HCT116 (cell line): ENCODE data around the gene CFAP161.

Experiments
- POLR2A ChIP-seq: IDR thresholded peaks from 2 replicates; pipeline ENCODE4 v1.7.0; 2011; ENCODE audit warnings: borderline replicate concordance; ENCODE audit not compliant: insufficient read depth, insufficient read length; ENCODE audit errors: extremely low read depth
- POLR2AphosphoS5 ChIP-seq: IDR thresholded peaks from 2 replicates; pipeline ENCODE4 v1.6.1; 2011; ENCODE audit warnings: mild to moderate bottlenecking, low read depth, low read length, moderate library complexity
- SIN3A ChIP-seq: IDR thresholded peaks from 2 replicates; pipeline ENCODE4 v1.6.1; 2012; ENCODE audit warnings: low read depth
- SP1 ChIP-seq: IDR thresholded peaks from 2 replicates; pipeline ENCODE4 v1.6.1; 2012; ENCODE audit warnings: low read depth
- SRF ChIP-seq: IDR thresholded peaks from 2 replicates; pipeline ENCODE4 v1.6.1; 2012; ENCODE audit warnings: low read depth
- ZFX ChIP-seq: fragments of 450-650 bp; IDR thresholded peaks from 2 replicates; pipeline ENCODE4 v1.6.1; 2017
- ZNF274 ChIP-seq: fragments of 200-500 bp; sonication (Bioruptor generic); IDR thresholded peaks from 2 replicates; pipeline ENCODE4 v1.6.1; 2014; ENCODE audit warnings: mild to moderate bottlenecking, low read depth, low read length, inconsistent platforms
- TF ChIP-seq, protein P1 (sequence below): IDR thresholded peaks from 2 replicates; pipeline ENCODE4 v1.6.1; 2012; ENCODE audit warnings: low read depth
- TF ChIP-seq, protein P2 (sequence below), 3 experiments: fragments of 200-600 bp in 1 of 3; sonication (generic) in 1 of 3; IDR thresholded peaks in 2 of 3; conservative IDR thresholded peaks in 1 of 3; 2 replicates each; pipeline ENCODE4 v1.5.1; 2012 to 2017; ENCODE audit warnings: low read depth in 2 of 3, low read length in 2 of 3, antibody characterized with exemption in 1 of 3, borderline replicate concordance in 1 of 3, control low read depth in 1 of 3, mild to moderate bottlenecking in 1 of 3, mixed read lengths in 1 of 3, mixed run types in 1 of 3, moderate library complexity in 1 of 3; ENCODE audit not compliant: insufficient read depth in 1 of 3
- TF ChIP-seq, protein P3 (sequence below): IDR thresholded peaks from 2 replicates; pipeline ENCODE4 v1.6.1; 2012

DNA sequence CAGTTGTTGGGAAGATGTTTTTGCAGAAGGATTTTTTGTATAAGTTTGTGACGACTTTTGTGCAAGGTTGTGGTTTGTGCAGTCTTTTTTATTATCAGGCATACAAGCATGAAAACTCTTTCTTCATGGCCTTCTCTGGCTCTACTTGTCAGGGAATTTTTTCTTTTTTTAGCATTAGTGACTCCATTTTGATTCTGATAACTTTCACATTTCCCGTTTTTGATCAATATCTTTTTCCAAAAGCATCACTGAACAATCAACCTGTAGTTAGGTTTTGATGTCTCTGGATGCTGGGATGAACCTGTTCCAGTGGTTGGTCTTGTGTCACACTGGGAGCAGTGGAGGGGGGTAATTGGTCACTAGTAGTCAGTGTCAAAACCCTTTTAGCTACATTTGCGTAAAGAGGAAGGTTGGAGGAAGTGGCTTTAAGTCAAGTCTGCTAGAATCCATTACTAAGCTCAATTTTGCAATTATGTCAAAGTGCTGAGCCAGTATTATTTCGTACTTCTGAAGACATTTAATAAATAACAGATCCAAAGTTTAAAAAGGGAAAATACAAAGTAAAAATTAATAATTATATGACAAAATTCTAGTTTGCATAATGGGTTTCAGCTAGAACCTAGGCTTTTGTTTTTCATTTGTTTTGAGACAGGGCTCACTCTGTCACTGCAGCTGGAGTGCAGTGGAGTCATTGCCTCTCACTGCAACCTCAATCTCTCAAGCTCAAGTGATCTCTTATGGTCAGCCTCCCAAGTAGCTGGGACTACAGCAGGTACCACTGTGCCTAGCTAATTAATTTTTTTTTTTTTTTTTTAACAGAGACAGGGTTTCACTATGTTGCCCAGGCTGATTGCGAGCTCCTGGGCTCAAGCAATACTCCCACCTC lies 18.8 kb upstream of the CFAP161 start:
- TF ChIP-seq, protein P1, sequence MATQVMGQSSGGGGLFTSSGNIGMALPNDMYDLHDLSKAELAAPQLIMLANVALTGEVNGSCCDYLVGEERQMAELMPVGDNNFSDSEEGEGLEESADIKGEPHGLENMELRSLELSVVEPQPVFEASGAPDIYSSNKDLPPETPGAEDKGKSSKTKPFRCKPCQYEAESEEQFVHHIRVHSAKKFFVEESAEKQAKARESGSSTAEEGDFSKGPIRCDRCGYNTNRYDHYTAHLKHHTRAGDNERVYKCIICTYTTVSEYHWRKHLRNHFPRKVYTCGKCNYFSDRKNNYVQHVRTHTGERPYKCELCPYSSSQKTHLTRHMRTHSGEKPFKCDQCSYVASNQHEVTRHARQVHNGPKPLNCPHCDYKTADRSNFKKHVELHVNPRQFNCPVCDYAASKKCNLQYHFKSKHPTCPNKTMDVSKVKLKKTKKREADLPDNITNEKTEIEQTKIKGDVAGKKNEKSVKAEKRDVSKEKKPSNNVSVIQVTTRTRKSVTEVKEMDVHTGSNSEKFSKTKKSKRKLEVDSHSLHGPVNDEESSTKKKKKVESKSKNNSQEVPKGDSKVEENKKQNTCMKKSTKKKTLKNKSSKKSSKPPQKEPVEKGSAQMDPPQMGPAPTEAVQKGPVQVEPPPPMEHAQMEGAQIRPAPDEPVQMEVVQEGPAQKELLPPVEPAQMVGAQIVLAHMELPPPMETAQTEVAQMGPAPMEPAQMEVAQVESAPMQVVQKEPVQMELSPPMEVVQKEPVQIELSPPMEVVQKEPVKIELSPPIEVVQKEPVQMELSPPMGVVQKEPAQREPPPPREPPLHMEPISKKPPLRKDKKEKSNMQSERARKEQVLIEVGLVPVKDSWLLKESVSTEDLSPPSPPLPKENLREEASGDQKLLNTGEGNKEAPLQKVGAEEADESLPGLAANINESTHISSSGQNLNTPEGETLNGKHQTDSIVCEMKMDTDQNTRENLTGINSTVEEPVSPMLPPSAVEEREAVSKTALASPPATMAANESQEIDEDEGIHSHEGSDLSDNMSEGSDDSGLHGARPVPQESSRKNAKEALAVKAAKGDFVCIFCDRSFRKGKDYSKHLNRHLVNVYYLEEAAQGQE: no peak
- TF ChIP-seq POLR2A: no peak
- no peak for TF ChIP-seq SIN3A
- TF ChIP-seq, protein P2, sequence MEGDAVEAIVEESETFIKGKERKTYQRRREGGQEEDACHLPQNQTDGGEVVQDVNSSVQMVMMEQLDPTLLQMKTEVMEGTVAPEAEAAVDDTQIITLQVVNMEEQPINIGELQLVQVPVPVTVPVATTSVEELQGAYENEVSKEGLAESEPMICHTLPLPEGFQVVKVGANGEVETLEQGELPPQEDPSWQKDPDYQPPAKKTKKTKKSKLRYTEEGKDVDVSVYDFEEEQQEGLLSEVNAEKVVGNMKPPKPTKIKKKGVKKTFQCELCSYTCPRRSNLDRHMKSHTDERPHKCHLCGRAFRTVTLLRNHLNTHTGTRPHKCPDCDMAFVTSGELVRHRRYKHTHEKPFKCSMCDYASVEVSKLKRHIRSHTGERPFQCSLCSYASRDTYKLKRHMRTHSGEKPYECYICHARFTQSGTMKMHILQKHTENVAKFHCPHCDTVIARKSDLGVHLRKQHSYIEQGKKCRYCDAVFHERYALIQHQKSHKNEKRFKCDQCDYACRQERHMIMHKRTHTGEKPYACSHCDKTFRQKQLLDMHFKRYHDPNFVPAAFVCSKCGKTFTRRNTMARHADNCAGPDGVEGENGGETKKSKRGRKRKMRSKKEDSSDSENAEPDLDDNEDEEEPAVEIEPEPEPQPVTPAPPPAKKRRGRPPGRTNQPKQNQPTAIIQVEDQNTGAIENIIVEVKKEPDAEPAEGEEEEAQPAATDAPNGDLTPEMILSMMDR (IDR thresholded peaks at IDR 0.05 in 2 of 3, conservative IDR thresholded peaks at IDR 0.05 in 1 of 3; ENCODE audit: borderline replicate concordance in 1 of 3, insufficient read depth in 1 of 3, low read depth in 2 of 3, low read length in 2 of 3): no peak
- no peak for TF ChIP-seq POLR2AphosphoS5
- no peak for TF ChIP-seq SRF
- TF ChIP-seq, protein P3, sequence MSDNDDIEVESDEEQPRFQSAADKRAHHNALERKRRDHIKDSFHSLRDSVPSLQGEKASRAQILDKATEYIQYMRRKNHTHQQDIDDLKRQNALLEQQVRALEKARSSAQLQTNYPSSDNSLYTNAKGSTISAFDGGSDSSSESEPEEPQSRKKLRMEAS: no peak
- no peak for TF ChIP-seq SP1
- TF ChIP-seq ZFX: no peak
- TF ChIP-seq ZNF274: no peak
